ENCODE results near the gene ARHGDIG. TPM values are rescaled to one million over a fixed set of nuclear protein-coding genes. Genes with fewer than 3 reads are reported as not detected.

ARHGDIG gene
- total RNA-seq, 2 experiments from 2014 or later: 0.42 TPM; not detected in 1

GRCh38 chr16:318628-319027 lies 38.2 kb downstream of the ARHGDIG start:
- DNase-seq (peak in 1 of 14 experiments; percentile 15), ATAC-seq (ENCODE audit: poor library complexity) (no peak)
- peaks cover 31% of the 10 kb centered on the region for H3K36me3 Mint-ChIP-seq (ENCODE audit: low read depth)
- no peak for TF ChIP-seq CTCF (IDR thresholded peaks at IDR 0.05)
- Histone ChIP-seq H3K4me1 (ENCODE audit: insufficient read depth, low read length) (peaks cover 53% of the 10 kb centered on the region), H3K27me3 (ENCODE audit: control insufficient read depth in 1 of 2, insufficient read depth in 2 of 2, low read length in 2 of 2) (no peaks in the 10 kb centered on the region), H3K9me3 (ENCODE audit: control insufficient read depth in 1 of 2, insufficient read depth in 1 of 2, low read length in 2 of 2) (no peaks in the 10 kb centered on the region), H3K36me3 (ENCODE audit: insufficient read depth, low read length) (peaks cover 36% of the 10 kb centered on the region), H3K27ac (ENCODE audit: low read depth in 1 of 2, low read length in 2 of 2) (no peak overlapping the region), H3K4me3 (ENCODE audit: low read length) (no peak overlapping the region)
- CTCF ChIA-PET: no interaction called here
- peaks cover 55% of the 10 kb centered on the region for H3K4me1 Mint-ChIP-seq (ENCODE audit: low read depth)
- H3K4me3 Mint-ChIP-seq: no peak overlapping the region
- POLR2A ChIA-PET: no interaction called here
- intact Hi-C loops (cut with DNase I, micrococcal nuclease): no loop called here
- no peaks in the 10 kb centered on the region for H3K27me3 Mint-ChIP-seq
- H3K27ac Mint-ChIP-seq: no peak overlapping the region
- no peaks in the 10 kb centered on the region for H3K9me3 Mint-ChIP-seq

- DNase-seq: no peak
- H3K27ac Mint-ChIP-seq: peak overlapping the region; percentile 48
Observed at GRCh38 chr16:320206-320605, 39.8 kb downstream of the ARHGDIG start.

GRCh38 chr16:321532-321931 lies 41.1 kb downstream of the ARHGDIG start:
- no peaks in the 10 kb centered on the region for H3K9me3 ChIP-seq (ENCODE audit: control insufficient read depth in 1 of 2, insufficient read depth in 1 of 2, low read length in 2 of 2)
- H3K36me3 ChIP-seq (ENCODE audit: insufficient read depth, low read length): peaks cover 25% of the 10 kb centered on the region
- Mint-ChIP-seq H3K4me3 (peak overlapping the region; percentile 62), H3K9me3 (no peaks in the 10 kb centered on the region), H3K36me3 (ENCODE audit: low read depth) (peaks cover 14% of the 10 kb centered on the region), H3K27ac (peak overlapping the region; percentile 90), H3K27me3 (no peaks in the 10 kb centered on the region), H3K4me1 (ENCODE audit: low read depth) (peaks cover 69% of the 10 kb centered on the region)
- ChIA-PET POLR2A (interaction anchor here (1.4 kb wide), 2 partner anchors 16 to 31 kb away, joined by 3 to 4 read pairs; no protein-coding TSS in a partner anchor), CTCF (interaction anchor here (0.8 kb wide), 1 partner anchor 24 kb away, joined by 3 read pairs; no protein-coding TSS in a partner anchor)
- peak overlapping the region in 1 of 2 donors; percentile 23 for H3K27ac ChIP-seq (ENCODE audit: low read depth in 1 of 2, low read length in 2 of 2)
- no peak overlapping the region for H3K4me3 ChIP-seq (ENCODE audit: low read length)
- TF ChIP-seq CTCF (IDR thresholded peaks at IDR 0.05): no peak
- H3K27me3 ChIP-seq (ENCODE audit: control insufficient read depth in 1 of 2, insufficient read depth in 2 of 2, low read length in 2 of 2): no peaks in the 10 kb centered on the region
- DNase-seq (no peak), ATAC-seq (ENCODE audit: poor library complexity) (no peak)
- peaks cover 78% of the 10 kb centered on the region for H3K4me1 ChIP-seq (ENCODE audit: insufficient read depth, low read length)
- intact Hi-C loops (cut with DNase I, micrococcal nuclease): no loop called here

More at GRCh38 chr16:320206-320605, 39.8 kb downstream of the ARHGDIG start:
- Histone ChIP-seq H3K4me1 (ENCODE audit: insufficient read depth, low read length) (peaks cover 66% of the 10 kb centered on the region), H3K4me3 (ENCODE audit: low read length) (no peak overlapping the region), H3K27ac (ENCODE audit: low read depth in 1 of 2, low read length in 2 of 2) (no peak overlapping the region), H3K9me3 (ENCODE audit: control insufficient read depth in 1 of 2, insufficient read depth in 1 of 2, low read length in 2 of 2) (no peaks in the 10 kb centered on the region), H3K27me3 (ENCODE audit: control insufficient read depth in 1 of 2, insufficient read depth in 2 of 2, low read length in 2 of 2) (no peaks in the 10 kb centered on the region), H3K36me3 (ENCODE audit: insufficient read depth, low read length) (peaks cover 27% of the 10 kb centered on the region)
- CTCF ChIA-PET: no interaction called here
- POLR2A ChIA-PET: no interaction called here
- Mint-ChIP-seq H3K36me3 (ENCODE audit: low read depth) (peaks cover 16% of the 10 kb centered on the region), H3K27me3 (no peaks in the 10 kb centered on the region), H3K4me1 (ENCODE audit: low read depth) (peaks cover 65% of the 10 kb centered on the region), H3K9me3 (no peaks in the 10 kb centered on the region), H3K4me3 (peak overlapping the region; percentile 35)
- intact Hi-C loops (cut with DNase I, micrococcal nuclease): no loop called here
- no peak for ATAC-seq (ENCODE audit: poor library complexity)
- TF ChIP-seq CTCF (IDR thresholded peaks at IDR 0.05): no peak
